Stomach (tissue), 4 donors: ENCODE measurements around the gene MUC5AC.

ENCODE experiments used
- POLR2A ChIP-seq, 4 donors: fragments of 450-650 bp; IDR thresholded peaks; one replicate each; pipeline ENCODE4 v1.6.1; 2016; ENCODE audit warnings: antibody characterized with exemption in 4 of 4, control low read depth in 2 of 4, mild to moderate bottlenecking in 1 of 4, moderate library complexity in 1 of 4
- TF ChIP-seq, protein P1 (sequence below), 7 experiments: fragments of 450-650 bp in 4 of 7; fragments of 200-600 bp in 3 of 7; sonication (generic) in 3 of 7; IDR thresholded peaks; one replicate each; pipeline ENCODE4 v1.5.1; 2016 to 2019; ENCODE audit warnings: antibody characterized with exemption in 7 of 7, control low read depth in 2 of 7, mild to moderate bottlenecking in 1 of 7

DNA sequence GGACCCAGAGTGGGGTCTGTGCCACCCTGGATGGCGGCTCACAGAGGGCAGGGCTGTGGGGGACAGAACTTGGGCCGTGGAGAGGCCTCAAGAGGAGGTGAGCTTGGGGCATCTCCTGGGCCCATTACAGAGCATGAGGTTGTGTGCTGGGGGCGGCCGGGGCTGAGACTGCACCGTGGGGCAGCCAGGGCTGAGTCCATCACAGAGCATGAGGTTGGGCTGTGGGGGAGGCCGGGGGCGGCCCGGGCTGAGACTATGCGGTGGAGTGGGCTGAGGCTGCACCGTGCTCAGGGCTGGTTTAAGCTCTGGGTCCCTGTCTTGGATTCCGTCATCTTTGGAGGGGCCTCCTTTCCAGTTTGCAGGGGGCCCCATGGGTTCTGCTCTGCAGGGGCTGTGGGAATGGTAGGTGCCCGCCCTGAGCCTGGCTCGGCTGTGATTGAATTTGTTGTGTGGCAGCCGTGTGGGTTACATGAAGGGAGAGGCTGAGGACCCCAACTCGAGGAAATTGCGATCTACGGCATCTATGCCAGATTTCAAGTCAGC, 38.1 kb upstream of the MUC5AC start:
- TF ChIP-seq, protein P1, sequence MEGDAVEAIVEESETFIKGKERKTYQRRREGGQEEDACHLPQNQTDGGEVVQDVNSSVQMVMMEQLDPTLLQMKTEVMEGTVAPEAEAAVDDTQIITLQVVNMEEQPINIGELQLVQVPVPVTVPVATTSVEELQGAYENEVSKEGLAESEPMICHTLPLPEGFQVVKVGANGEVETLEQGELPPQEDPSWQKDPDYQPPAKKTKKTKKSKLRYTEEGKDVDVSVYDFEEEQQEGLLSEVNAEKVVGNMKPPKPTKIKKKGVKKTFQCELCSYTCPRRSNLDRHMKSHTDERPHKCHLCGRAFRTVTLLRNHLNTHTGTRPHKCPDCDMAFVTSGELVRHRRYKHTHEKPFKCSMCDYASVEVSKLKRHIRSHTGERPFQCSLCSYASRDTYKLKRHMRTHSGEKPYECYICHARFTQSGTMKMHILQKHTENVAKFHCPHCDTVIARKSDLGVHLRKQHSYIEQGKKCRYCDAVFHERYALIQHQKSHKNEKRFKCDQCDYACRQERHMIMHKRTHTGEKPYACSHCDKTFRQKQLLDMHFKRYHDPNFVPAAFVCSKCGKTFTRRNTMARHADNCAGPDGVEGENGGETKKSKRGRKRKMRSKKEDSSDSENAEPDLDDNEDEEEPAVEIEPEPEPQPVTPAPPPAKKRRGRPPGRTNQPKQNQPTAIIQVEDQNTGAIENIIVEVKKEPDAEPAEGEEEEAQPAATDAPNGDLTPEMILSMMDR (IDR thresholded peaks at IDR 0.05) = no peak
- no peak for TF ChIP-seq POLR2A (IDR thresholded peaks at IDR 0.05)
